HG02623 (cell line): ENCODE data around the gene IL12RB1.
"Not testable (repeated sequence)": the region's sequence is repeated elsewhere in the genome, so short reads cannot be mapped to it uniquely, and the experiment has no call there.

ENCODE experiments used
- ATAC-seq: cut with Tn5 transposase; IDR thresholded peaks from one replicate; pipeline ENCODE4 v1.9.1; 2021; ENCODE audit warnings: moderate library complexity; ENCODE audit not compliant: unreplicated experiment

IL12RB1 gene

DNA sequence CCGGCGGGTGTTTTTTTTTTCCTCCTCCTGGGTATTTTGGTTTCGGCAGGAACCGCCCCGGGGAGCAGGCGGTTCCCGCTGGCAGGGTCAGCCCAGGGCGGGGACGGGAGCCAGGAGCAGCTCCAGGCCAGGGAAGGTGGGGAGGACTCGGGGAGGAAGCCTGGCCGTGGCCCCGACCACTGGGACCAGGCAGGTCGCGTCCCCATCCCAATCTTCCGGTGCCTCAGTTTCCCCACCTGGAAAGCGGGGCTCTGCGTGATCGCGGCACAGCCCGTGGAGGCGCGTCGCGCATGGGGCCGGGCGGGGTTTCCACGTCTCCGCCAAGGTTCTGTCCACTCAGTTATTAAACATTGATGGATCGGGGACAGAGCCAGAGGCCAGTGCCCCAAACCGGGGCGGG, 34.8 kb downstream of the IL12RB1 start:
- ATAC-seq = no peak

DNA sequence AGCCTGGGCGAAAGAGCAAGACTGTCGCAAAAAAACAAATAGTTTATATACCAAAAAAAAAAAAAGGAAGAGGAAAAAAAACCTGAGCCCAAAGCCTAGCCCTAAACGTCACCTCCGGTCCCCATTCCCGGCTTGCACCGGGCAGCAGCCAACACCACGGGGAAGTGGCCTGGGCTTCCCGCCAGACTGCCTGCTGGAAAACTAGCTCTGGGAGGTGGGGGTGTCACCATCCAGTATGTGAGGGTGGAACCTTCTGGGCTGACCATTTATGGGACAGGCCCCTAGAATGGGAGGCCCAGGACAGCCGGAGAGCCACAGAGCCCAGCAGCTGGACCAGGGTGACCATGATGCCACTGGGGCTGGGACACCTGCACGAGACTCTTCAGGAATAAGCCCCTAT, 37.3 kb downstream of the IL12RB1 start:
- no peak for ATAC-seq

GRCh38 chr19:18046059-18046718, 40.5 kb downstream of the IL12RB1 start:
- ATAC-seq = no peak

DNA sequence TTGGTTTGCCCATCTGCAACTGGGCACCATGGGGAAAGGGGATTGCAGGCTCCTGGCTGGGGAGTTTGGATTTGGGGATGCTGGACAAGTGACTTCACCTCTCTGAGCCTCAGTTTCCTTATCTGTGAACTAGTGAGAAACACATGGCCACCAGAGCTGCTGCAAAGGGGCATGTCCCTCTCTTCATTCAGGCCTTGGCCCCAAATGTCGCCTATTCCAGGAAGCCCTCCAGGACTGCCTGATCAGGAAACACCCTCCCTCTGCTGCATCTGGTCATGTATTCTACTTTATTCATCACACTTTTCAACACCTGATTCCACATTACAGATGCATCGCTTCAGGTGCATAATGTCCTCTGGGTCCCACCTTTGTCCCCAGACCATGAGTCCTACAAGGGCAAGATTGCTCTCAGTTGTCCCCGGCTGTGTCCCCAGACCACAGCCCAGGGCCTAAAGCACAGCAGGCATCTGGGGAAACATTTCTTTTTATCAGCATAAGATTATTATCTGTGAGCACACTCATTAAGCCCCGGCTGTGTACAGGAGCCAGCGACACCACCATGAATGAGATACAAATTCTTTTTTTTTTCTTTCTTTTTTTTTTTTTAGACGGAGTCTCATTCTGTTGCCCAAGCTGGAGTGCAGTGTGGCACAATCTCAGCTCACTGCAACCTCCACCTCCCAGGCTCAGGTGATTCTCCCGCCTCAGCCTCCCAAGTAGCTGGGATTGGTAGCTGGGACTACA, 41.3 kb downstream of the IL12RB1 start:
- ATAC-seq = no peak

DNA sequence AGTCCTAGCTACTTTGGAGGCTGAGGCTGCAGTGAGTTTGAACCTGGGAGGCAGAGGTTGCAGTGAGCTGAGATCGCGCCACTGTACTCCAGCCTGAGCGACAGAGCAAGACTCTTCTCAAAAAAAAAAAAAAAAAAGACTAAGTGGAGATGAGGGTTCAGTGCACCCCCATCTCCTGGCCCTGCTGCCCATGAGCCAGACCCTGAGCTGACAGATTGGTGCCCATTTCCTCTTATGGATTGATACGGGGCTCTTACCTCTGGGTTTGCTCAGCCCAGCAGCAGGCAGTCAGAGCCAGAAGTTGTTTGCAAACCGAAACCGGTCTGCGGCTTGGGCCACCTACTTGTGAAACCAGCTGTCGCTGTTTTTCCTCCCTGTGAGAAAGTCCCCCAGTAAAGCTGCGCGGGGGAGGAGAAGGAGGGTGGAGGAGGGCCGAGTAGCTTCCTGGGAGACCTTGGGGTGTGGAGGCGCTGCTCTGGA, 41.9 kb downstream of the IL12RB1 start:
- ATAC-seq = peak; percentile 89

- ATAC-seq = no peak
Measured at GRCh38 chr19:18043676-18044075, 43.1 kb downstream of the IL12RB1 start.

DNA sequence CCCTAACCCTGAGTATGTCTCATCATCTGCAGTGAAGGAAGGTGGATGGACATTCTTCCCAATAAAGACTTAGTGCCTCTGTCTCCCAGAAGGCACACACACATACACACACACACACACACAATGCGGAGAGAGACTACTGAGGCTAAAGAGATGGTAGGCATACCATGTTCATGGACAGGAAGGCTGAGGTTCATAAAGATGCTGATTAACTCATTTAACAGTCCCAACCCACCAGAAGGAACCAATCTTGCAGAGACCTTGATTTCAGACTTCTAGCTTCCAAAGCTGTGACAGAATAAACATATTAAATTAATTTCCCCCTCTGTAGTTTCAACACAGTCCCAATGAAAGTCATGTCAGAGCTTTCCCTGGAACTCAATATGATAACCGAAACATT, 45.7 kb downstream of the IL12RB1 start:
- no peak for ATAC-seq

DNA sequence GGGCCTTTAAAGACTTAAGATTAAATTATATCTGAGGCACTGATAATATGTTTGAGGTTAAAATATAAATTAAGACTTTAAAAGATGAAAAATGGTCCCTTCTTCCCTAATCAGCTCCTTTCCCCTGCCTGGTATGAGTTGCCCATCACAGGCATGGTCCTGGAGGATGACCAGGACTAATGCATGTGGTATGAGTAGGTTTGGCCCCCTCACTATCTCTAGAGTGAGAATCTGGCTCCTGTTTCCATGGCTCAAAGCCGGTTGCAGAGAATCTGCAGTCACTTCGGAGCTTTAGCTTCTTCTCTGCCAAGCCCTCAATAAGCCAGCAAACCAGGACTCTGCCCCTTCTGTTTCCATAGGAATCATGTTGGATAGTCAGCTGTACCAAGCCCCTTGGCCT, 54.6 kb downstream of the IL12RB1 start:
- ATAC-seq = not testable (repeated sequence)

GRCh38 chr19:18031401-18031800, 55.3 kb downstream of the IL12RB1 start:
- not testable (repeated sequence) for ATAC-seq

DNA sequence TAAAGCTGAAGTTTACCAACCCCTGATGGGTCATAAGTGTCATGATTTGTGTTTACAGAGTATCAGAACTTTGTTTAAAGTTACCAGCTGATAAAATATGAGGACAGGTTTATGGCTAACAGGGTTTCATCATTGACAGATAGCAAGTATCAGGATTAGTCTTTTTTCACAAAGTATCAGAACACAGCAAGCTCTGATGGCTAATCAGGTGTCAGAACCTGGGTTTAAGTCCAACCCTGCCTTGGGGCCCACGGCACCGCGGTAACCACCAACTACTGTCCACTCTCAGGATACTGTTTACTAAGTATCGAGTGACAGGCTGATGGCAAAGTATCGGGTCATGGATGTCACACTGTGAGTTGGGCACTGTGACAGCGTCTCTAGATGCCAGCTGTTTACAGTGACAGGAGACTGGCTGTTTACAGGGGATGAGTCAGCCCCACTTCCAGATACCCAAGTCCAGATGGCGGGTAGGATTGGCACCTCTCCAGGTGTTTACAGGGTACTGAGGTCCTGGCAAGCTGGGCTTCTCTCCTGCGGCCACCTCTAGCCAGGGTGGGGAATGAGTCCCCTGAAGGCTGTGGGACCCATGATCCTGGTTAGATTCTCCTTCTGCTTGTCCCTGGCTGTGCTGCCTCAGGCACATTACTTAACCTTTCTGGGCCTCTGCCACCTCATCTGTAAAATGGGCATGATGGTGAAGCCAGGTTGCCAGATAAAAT, 57.0 kb downstream of the IL12RB1 start:
- no peak for ATAC-seq

- ATAC-seq = no peak
Measured at GRCh38 chr19:18027151-18027550, 59.6 kb downstream of the IL12RB1 start.

DNA sequence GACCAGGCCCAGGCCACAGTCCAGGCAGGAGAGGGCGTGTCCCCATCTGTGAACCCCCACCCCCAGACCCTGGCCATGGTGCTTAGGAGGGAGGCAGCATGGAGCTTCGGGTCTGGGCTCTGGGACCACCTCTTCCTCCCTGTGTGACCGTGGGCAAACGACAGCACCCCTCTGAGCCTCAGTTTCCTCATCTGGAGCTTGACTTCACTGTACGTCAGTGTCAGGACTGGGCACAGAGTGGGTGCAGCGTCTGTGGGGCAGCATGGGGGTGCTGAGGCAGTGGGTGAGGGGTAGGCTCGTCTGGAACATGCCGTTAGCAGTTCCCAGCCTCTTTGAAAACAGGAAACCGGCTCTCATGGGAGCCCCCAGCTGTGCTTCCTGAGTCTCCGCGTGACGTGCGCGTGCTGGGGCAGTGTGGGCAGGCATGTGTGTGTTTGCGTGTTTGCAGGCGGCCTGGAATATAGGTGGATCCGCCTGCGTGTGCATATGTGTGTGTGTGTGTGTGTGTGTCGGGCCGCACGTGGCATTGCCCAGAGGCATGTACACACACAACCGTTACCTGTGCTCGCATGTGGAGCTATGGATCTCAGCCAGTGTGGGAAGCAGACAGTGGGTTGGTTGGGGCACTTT, 63.0 kb downstream of the IL12RB1 start:
- ATAC-seq = no peak

DNA sequence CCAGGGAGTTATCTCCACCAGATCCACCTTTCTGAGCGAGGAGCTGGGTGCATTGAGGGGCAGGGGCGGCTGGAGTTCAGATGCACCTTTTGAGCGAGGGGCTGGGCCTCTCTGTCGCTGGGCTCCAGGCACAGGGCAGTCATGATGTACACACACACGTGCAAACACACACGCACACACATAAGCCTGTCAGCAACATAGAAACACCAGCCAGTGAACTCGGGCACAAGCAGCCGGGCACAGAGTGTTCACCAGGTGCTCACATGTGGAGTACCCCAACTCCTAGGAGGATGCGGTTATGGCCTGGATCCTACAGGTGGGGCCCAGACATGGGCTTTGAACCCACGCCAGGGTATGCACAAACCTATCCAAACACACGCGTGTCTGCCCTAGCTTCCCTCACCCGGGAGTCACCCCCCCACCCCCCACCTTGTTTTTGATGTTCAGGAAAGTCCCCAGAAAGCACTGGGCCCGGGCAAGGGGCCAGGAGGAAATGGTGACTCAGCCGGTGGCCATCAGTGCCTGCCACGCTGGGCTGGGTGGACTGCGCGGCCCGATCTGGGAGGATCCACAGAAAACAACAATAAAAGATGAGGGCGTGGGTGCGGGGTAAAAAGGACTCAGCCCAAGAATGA, 65.5 kb downstream of the IL12RB1 start:
- no peak for ATAC-seq

DNA sequence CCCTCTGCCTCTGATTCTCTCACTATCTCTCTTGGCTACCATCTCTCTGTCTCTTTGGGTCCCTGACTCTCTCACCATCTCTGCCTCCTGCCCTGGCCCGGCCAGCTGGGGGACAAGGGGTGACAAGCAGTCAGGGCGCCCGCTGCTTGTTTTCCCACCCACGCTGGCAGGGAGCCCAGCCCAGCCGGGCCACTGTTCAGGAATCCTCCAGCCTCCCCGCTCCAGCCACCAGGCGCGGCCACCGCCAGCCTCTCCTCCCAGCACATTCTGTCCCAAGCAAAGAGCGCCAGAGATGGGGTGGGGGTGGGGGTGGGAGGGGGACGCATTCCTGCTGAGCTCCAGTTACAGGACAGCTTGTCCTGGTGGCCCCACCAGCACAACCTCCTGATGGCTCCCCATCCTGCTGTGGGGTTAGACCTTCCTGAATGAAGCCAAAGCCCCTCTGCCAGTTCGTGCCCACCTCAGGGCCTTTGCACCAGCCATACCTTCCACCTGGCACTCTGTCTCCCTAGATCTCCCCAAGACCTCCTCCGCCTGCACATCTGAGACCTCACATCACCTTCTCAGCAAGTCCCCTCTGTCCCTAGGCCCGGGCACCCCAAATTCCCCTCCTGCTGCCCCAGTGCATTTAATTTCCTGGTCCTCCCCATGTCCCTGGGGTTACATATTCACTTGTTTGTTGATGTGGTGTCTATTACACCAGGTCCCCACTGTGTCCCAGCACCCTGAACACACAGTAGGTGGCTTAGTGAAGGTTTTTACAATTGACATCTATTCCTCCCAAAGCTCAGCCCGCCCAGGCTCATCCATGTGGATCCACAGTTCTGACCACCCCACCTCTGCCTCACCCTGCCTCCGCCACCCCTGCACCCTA, 66.3 kb downstream of the IL12RB1 start:
- ATAC-seq = no peak

DNA sequence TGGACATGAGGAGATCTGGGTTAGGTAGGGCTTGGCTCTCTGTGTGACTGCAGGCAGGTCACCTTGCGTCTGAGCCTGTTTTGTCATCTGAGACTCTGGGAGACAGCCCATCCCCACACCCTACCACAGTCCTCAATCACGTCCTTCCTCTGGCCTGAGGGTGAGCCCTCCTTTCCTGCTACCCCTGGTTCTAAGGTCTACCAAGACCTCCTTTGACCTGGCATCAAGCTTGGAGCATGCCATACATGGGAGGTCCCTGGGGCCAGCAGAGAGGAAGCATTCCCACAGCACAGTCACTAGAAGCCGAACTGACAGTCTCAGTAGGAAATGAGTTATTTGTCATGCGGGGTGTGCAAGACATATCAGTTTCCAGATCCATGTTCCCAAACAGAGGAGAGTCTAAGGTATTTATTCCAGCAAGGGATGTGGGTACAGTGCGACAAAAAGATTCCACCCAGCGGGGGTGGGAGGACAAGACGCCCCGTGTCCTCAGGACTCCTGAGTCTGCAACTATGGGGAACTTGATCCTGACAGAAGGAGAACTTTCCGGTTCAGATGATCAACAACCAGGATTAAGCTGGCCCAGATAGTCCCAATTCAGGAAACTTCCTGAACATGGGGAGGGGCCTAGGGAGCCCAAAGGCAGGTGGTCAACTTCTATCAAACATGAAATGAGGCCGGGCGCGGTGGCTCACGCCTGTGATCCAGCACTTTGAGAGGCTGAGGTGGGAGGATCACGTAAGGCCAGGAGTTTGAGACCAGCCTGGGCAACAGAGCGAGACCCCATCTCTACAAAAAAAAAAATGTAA, 69.3 kb downstream of the IL12RB1 start:
- ATAC-seq = no peak

GRCh38 chr19:18016209-18016910, 70.4 kb downstream of the IL12RB1 start:
- ATAC-seq = no peak

DNA sequence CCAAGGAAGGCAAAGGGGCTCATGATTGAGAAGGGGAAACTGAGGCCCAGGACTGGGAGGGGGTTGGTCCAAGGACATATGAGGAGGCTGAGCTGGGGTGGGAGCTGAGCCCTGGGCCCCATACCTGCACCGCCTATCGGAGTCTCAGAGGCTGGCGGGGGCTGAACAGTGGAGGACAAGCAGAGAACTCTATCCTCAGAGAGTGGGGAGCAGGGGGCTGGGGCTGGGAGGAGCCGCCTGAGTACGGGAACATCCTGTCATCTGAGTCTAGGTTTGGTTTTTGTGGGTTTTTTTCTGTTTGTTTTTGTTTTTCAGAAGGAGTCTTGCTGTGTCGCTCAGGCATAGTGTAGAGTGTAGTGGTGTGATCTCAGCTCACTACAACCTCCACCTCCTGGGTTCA, 72.5 kb downstream of the IL12RB1 start:
- no peak for ATAC-seq
